Activated naive CD8-positive, alpha-beta T cell treated with anti-CD3 and anti-CD28 coated beads, Interleukin-2, amount 50 U/mL, for 24 hours (primary cell): ENCODE results near the gene GPRC5B.

Experiments
- ATAC-seq: fragments of 150-1000 bp; cut with Tn5 transposase; one replicate; pipeline ENCODE4 v1.10.0; 2021
- DNase-seq: peaks from one replicate; pipeline ENCODE4 v3.0.0; 2021
- H3K27ac Mint-ChIP-seq: one replicate; pipeline ENCODE4 v1.8.0; 2021; ENCODE audit warnings: mild to moderate bottlenecking, mixed read lengths
- H3K27me3 Mint-ChIP-seq: one replicate; pipeline ENCODE4 v1.8.0; 2021; ENCODE audit warnings: mixed read lengths
- H3K36me3 Mint-ChIP-seq: one replicate; pipeline ENCODE4 v1.8.0; 2021; ENCODE audit warnings: low read depth, mixed read lengths
- H3K4me1 Mint-ChIP-seq: one replicate; pipeline ENCODE4 v1.8.0; 2021; ENCODE audit warnings: mixed read lengths
- H3K4me3 Mint-ChIP-seq: one replicate; pipeline ENCODE4 v1.8.0; 2021; ENCODE audit warnings: mild to moderate bottlenecking, moderate library complexity, mixed read lengths
- H3K9me3 Mint-ChIP-seq: one replicate; pipeline ENCODE4 v1.8.0; 2021; ENCODE audit warnings: mixed read lengths

GPRC5B gene

DNA sequence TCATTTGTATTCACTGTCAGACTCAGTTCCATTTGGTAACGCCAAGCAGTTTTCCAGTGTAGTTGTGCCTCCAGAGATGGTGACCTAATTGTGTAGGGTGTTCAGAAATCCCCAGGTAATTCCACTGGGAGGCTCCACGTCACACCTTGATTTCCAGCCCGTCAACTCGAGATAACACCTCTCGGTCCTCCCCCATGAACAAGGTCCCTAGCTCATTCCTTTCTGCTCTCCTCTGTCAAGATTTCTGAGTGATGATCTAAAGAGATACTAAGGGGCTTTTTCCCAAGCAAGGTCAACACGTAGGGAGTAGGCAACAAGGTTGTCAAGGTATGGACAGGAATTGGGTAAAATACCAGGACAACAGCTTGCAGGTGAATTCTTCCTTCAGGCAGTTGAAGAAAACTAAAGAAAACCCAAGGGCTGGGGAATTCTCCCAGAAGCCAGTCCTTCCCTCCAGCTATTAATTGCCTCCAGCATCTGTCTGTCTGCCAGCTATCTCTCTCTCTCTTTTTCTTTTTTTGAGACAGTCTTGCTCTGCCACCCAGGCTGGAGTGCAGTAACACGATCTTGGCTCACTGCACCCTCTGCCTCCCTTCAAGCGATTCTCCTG is 31.4 kb downstream of the GPRC5B start:
- H3K36me3 Mint-ChIP-seq, result no peaks in the 10 kb centered on the region
- ATAC-seq (no peak), DNase-seq (no peak)
- H3K9me3 Mint-ChIP-seq, result no peaks in the 10 kb centered on the region
- H3K27me3 Mint-ChIP-seq, result no peaks in the 10 kb centered on the region
- no peaks in the 10 kb centered on the region for H3K4me1 Mint-ChIP-seq
- H3K4me3 Mint-ChIP-seq, result no peak overlapping the region
- no peak overlapping the region for H3K27ac Mint-ChIP-seq

DNA sequence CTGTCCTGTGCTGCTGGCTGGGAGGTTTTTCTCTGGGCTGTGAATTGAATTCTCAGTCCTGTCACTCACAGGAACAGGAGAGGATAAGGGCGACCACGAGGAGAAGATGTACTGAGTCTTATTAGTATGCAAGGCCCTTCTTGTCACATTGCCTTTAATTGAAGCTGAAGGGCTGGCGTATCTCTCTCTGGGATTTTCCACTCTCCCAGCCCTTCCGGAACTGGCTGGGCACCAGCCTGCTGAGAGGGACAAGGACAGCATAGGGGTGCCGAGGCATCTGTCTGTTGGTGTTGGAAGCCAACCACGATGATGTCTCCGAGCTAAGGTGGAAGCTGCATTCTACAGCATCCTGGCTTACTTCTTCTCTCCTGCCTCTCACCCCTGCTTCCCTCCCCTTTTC is 33.2 kb downstream of the GPRC5B start:
- no peaks in the 10 kb centered on the region for H3K36me3 Mint-ChIP-seq
- H3K4me3 Mint-ChIP-seq, result no peak overlapping the region
- no peak overlapping the region for H3K27ac Mint-ChIP-seq
- no peak for DNase-seq
- ATAC-seq, result no peak
- H3K4me1 Mint-ChIP-seq, result no peaks in the 10 kb centered on the region
- no peaks in the 10 kb centered on the region for H3K27me3 Mint-ChIP-seq
- no peaks in the 10 kb centered on the region for H3K9me3 Mint-ChIP-seq

DNA sequence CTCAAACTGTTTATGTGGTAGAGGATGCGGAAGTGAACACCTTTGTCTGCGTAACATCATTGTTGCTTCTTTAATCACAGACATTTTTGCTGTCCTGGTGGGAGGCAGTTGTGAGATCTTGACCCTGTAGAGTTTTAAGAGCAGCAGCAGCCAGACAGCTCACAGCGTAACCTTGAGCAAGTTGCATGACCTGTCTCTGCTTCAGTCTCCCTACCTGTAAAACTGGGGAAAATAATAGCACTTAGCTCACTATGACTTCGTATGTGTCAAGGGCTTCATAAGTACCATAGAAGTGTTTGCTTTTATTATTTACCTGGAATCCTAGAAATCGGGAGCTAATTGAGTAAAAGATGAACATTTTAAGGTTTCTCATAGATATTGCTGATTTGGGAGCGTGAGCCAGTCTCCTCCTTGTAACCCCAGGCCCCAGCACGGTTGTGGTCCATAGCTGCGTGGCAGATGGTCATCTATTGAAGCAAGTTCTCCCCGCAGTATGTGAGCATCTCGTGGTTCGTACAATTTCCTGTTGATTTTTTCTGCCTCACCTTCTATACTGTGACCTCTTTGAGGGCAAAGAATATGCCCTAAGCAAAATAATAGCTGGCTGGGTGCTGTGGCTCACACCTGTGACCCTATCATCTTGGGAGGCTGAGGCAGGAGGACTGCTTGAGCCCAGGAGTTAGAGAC is 34.4 kb downstream of the GPRC5B start:
- H3K27ac Mint-ChIP-seq, result no peak overlapping the region

DNA sequence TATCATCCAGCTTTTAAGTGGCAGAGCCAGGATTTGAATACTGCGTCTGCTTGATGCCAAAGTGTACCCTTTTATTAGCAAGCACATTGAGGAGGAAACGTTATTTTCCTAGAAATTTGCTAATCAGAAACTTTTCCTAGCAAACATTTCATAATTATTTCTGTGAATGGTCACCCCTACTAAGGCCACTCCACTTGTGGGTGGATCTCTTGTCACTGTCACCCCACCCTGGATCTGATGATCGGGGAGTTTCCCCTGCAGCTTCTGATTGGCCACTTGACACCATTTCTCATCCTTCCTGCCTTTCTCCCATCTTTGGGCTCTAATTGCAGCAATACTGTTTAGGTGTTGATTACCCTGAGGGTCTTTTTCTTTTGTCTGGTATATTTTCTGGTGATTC is 35.9 kb downstream of the GPRC5B start:
- ATAC-seq (no peak), DNase-seq (no peak)
- no peak overlapping the region for H3K4me3 Mint-ChIP-seq
- H3K9me3 Mint-ChIP-seq, result no peaks in the 10 kb centered on the region
- H3K27ac Mint-ChIP-seq, result no peak overlapping the region
- H3K27me3 Mint-ChIP-seq, result no peaks in the 10 kb centered on the region
- H3K4me1 Mint-ChIP-seq, result no peaks in the 10 kb centered on the region
- H3K36me3 Mint-ChIP-seq, result no peaks in the 10 kb centered on the region

More for the DNA sequence above, 34.4 kb downstream of the GPRC5B start:
- Mint-ChIP-seq H3K27me3 (no peaks in the 10 kb centered on the region), H3K36me3 (no peaks in the 10 kb centered on the region), H3K4me3 (no peak overlapping the region), H3K9me3 (no peaks in the 10 kb centered on the region), H3K4me1 (no peaks in the 10 kb centered on the region)
- ATAC-seq (no peak), DNase-seq (no peak)

DNA sequence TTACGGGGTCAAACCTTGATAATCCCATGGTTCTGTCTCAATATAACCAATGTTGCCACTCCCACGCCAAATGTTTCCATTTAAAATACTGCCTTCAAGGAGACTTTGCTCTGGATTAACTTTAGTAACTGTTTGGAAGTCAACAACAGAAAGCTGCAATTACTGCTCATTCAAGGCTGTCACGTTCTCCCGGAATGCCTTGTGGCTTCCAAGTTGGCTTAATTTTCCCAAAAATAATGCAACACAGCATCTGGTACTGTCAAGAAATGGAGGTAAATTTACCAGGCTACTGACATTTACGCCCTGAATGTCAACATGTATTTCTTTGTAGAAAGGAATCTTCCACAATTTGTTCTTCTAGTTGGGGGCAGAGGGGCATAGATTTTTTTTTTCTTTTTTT is 38.2 kb downstream of the GPRC5B start:
- ATAC-seq, result no peak
- H3K4me3 Mint-ChIP-seq, result no peak overlapping the region

DNA sequence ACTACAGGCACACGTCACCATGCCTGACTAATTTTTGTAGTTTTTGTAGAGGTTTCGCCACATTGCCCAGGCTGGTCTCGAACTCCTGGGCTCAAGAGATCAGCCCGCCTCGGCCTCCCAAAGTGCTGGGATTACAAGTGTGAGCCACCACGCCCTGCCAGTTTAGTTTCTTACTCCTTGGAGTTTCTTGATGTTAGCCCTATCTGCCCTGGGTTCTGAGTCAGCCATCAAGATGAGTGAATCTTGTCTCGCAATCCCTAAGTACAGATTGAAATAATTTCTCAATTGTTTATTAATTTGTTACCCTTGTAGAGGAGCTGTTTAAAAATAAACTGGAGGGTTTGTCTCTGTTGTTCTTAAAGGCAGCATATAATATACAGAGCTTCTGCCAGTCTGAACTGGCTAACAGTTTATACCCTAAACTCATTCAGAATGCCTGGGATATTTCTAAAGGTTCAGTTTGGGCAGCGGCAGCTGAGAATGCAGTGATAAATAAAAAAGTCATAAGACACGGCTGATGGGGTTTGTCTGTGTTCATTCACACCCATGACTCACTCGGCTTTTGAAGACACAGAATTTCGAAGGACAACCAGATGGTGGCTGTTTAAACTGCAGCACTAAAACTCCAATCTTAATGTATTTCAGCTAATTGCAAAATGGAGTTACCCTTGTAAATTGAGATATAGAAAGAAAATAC is 39.6 kb downstream of the GPRC5B start:
- no peak overlapping the region for H3K4me3 Mint-ChIP-seq
- no peaks in the 10 kb centered on the region for H3K9me3 Mint-ChIP-seq
- no peaks in the 10 kb centered on the region for H3K36me3 Mint-ChIP-seq
- H3K27ac Mint-ChIP-seq, result no peak overlapping the region
- H3K4me1 Mint-ChIP-seq, result no peaks in the 10 kb centered on the region
- H3K27me3 Mint-ChIP-seq, result no peaks in the 10 kb centered on the region
- ATAC-seq (no peak), DNase-seq (no peak)

More for the DNA sequence above, 38.2 kb downstream of the GPRC5B start:
- H3K4me1 Mint-ChIP-seq, result no peaks in the 10 kb centered on the region
- no peaks in the 10 kb centered on the region for H3K9me3 Mint-ChIP-seq
- H3K27ac Mint-ChIP-seq, result no peak overlapping the region
- H3K36me3 Mint-ChIP-seq, result no peaks in the 10 kb centered on the region
- DNase-seq, result no peak
- no peaks in the 10 kb centered on the region for H3K27me3 Mint-ChIP-seq

DNA sequence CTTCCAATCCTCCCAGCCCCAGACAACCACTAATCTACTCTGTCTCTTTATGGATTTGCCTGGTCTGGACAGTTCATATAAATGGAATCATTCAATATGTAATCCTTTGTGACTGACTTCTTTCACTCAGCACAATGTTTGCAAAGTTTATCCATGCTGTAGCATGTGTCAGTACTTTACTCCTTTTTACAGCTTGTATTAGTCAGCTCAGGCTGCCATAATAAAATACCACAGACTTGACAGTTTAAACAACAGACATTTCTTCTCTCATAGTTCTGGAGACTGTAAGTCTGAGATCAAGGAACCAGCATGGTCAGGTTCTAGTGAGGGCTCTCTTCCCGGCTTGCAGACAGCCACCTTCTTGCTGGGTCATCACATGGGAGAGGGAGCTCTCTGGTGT is 41.3 kb downstream of the GPRC5B start:
- Mint-ChIP-seq H3K9me3 (no peaks in the 10 kb centered on the region), H3K27ac (no peak overlapping the region), H3K4me3 (no peak overlapping the region), H3K36me3 (no peaks in the 10 kb centered on the region), H3K4me1 (no peaks in the 10 kb centered on the region), H3K27me3 (no peaks in the 10 kb centered on the region)
- DNase-seq (no peak), ATAC-seq (no peak)

DNA sequence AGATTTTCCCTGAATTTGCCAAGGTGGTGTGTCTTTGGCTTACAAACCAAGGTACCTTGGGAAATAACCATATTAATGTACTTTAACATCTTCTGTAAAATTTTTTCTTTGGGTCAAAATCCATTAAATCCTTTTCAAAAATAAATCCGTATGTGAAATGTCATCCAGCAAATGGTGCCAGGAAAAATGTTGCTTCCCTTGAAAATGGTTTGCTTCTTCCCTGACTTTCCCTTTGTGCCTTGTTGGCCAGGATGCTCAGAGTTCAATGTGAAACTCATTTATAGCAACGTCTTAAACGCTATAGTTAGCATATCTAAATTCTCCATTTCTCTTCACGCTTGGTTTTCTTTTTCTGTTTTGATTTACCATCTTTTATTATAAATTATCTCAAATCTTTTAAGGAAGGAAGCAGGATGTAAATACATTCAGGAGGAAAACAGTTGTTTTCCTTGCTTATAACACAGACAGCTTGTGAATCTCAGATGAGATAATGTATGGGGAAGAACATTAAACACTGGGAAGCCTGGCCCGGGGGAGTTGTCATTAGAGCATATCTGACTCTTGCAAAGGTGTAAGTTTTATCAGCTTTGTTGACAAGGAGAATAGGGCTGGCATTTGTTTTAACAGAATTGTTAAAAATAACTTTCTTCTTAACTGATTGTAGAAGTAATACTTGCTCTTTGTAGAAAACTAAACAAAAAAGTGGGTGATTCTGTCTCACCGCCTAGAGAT is 42.1 kb downstream of the GPRC5B start:
- ATAC-seq, result no peak
- Mint-ChIP-seq H3K27ac (no peak overlapping the region), H3K4me3 (no peak overlapping the region), H3K27me3 (no peaks in the 10 kb centered on the region), H3K4me1 (no peaks in the 10 kb centered on the region), H3K36me3 (no peaks in the 10 kb centered on the region), H3K9me3 (no peaks in the 10 kb centered on the region)
- no peak for DNase-seq

DNA sequence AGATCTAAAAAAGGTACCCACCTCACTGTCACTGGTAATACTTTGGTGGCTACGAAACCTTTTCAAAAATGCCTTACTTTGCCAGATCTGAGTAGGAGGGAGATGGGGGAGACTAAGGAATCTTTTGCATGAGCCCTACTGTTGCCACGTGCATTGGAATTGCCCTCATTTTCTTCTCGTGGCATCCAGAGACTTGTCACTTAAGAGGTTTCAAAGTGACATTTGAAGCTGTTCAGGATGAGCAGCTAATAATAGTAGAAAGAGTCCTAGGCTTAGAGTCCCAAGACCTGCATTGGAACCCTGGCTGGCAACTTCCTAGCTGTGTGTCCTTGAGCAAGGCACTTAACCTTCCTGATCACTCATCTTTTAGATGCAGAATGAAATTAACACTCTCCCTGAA is 43.5 kb downstream of the GPRC5B start:
- no peaks in the 10 kb centered on the region for H3K4me1 Mint-ChIP-seq
- H3K36me3 Mint-ChIP-seq, result no peaks in the 10 kb centered on the region
- H3K4me3 Mint-ChIP-seq, result no peak overlapping the region
- no peaks in the 10 kb centered on the region for H3K27me3 Mint-ChIP-seq
- DNase-seq (no peak), ATAC-seq (no peak)
- no peak overlapping the region for H3K27ac Mint-ChIP-seq
- no peaks in the 10 kb centered on the region for H3K9me3 Mint-ChIP-seq

DNA sequence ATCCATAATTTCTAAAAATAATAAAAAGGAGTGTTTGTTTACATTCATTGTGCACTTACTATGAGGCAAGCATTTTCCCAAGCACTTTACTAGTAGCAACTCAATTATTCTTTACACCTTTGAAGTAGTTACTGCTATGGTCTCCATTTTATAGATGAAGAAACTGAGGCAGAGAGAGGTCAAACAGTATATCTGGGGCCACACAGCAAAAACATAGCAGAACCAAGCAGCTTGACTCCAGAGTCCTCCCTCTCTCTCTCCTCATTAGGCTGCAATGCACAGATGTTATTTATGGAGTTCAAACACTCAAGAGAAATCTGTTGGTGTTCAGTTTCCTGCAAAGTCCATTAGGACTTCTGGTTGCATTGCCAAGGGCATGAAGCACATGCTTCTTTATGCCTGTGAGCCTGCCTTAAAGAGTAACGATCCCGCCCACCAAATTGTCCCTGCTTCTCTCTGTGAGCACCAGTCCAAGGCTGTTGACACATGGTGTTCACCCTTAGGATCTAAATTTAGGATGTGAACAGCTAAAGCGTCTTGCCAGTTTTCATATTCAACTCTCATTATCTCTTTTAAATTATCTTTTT is 44.0 kb downstream of the GPRC5B start:
- H3K4me3 Mint-ChIP-seq, result no peak overlapping the region
- H3K36me3 Mint-ChIP-seq, result no peaks in the 10 kb centered on the region
- no peak for ATAC-seq
- no peaks in the 10 kb centered on the region for H3K9me3 Mint-ChIP-seq
- no peaks in the 10 kb centered on the region for H3K4me1 Mint-ChIP-seq
- no peak for DNase-seq
- H3K27ac Mint-ChIP-seq, result no peak overlapping the region
- H3K27me3 Mint-ChIP-seq, result no peaks in the 10 kb centered on the region

DNA sequence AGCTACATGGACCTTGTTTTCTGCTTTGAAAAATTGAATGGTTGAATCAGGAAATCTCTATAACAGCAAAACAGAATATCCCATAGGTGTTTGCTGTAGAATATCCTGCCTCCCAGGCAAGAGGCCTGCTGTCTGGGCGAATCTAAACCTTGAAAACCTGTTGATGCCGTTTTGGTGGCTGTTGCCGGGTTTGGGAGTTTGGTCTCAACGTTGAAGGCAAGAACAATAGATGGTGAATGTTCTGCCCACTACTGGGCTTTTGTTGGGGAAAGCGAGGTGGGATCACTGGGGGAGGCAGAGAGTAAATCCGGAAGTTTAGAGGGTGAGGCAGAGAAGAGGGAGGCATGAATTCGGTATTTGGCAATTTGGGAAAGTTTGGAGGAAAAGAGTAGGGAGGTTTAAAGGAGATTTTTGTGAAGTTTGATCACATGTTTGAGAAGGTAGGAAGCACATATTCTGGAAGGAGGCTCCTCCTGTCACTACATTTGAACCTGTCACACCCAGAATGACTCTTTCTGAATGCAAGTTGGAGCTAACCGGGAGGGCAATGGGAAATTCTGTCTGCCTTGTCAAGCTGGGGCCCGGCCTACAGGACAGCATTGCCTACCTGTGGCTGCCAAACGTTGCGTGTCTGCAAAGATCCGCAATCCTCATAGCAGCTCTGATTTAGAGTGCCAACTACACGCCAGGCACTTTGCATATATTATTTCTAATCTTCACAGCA is 46.5 kb downstream of the GPRC5B start:
- Mint-ChIP-seq H3K27ac (no peak overlapping the region), H3K36me3 (no peaks in the 10 kb centered on the region), H3K27me3 (no peaks in the 10 kb centered on the region), H3K4me3 (no peak overlapping the region), H3K9me3 (no peaks in the 10 kb centered on the region), H3K4me1 (no peaks in the 10 kb centered on the region)
- ATAC-seq (no peak), DNase-seq (no peak)

DNA sequence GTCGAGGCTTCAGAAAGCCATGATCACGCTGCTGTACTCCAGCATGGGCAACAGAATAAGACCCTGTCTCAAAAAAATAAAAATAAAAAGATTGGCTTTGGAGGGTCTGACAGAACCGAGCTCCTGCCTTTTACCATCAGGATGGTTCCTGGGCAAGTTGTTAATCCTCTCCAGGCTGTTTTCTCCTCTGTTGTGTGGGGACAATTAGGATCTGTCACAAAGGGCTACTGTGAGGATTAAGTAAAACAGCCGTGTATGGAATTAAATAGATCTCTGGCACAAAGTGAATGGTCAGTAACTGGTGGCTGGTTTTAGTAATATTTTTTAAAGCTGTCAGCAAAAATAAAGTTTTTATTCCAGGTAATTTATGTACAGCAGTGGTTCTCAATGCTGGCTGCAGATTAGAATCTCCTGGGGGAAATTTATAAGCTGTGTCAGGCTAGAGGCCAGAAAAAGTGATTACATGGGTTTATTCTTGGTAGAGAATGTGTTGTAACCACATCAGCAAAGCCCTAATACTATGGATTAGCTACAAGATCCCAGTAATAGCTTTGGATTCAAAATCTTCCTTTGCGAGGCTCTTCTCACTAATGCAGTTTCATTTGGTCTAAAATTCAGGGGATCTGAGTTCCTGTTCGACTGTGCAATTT is 47.2 kb downstream of the GPRC5B start:
- Mint-ChIP-seq H3K27ac (no peak overlapping the region), H3K27me3 (no peaks in the 10 kb centered on the region), H3K36me3 (no peaks in the 10 kb centered on the region), H3K4me1 (no peaks in the 10 kb centered on the region), H3K4me3 (no peak overlapping the region), H3K9me3 (no peaks in the 10 kb centered on the region)
- ATAC-seq, result no peak
- DNase-seq, result no peak

DNA sequence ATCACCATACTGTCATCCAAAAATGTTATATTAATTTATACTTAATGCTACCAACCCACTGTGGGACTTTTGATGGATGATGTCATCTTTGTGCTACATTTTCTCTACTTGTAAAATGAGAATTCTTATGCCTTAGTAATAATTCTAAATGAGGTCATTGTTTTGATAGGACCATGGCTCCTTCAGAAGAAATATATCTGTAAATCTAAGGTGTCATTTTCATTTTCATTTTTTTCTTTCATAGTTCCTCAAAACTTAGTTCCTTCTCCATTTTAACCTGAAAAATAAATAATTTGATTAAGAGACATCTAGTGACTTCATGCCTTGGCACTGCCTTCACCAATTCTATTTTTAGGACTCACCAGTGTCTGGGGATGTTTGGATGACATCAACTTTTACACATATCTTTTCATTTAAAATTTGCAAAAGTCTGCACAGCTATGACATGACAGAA is 48.7 kb downstream of the GPRC5B start:
- Mint-ChIP-seq H3K9me3 (no peaks in the 10 kb centered on the region), H3K27ac (no peak overlapping the region), H3K27me3 (no peaks in the 10 kb centered on the region), H3K4me3 (no peak overlapping the region), H3K4me1 (no peaks in the 10 kb centered on the region), H3K36me3 (no peaks in the 10 kb centered on the region)
- DNase-seq (no peak), ATAC-seq (no peak)

DNA sequence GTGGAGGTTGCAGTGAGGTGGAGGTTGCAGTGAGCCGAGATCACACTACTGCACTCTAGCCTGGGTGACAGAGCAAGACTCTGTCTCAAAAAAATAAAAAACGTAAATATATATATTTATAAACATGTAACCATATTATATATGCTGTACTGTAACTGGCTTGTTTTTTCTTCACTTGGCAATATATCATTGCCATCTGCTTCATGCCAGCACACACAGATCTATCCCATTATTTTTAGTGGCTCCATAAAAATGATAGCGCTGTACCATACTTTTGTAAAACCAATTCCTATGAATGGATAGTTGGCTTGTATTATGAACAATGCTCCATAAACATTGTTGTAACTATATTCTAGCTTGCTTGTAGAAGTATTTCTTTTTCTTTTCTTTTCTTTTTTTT is 49.5 kb downstream of the GPRC5B start:
- ATAC-seq (no peak), DNase-seq (no peak)
- H3K36me3 Mint-ChIP-seq, result no peaks in the 10 kb centered on the region
- H3K9me3 Mint-ChIP-seq, result no peaks in the 10 kb centered on the region
- H3K27me3 Mint-ChIP-seq, result no peaks in the 10 kb centered on the region
- no peaks in the 10 kb centered on the region for H3K4me1 Mint-ChIP-seq
- H3K27ac Mint-ChIP-seq, result no peak overlapping the region
- H3K4me3 Mint-ChIP-seq, result no peak overlapping the region
